ENCODE results near the gene RET. TPM values are rescaled to one million over a fixed set of nuclear protein-coding genes. Genes with fewer than 3 reads are reported as not detected.

RET gene
- total and polyA plus RNA-seq, 2 of the 13 experiments (the other 11 are each of a cell fraction or from before 2014, with no cell fraction given), result 0.02 TPM; not detected in 1

DNA sequence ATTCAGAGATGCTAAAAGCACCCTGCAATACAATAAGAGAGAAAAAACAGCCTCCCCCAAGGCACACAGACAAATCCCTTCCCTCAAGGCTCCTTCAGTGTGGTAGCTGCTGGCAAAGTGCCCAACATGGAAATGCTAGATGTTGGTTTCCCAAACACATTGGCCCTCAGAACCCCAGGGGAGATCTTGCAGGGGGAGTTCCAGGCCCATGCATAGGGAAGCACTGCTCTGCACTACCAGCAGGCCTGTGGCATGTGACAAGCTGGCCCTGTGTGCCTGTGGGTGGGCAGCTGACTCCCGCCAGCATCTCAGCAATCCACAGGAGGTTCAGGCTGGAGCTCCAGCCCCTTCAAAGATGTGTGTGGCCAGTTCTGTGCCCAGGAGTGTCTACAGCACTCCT lies 44.6 kb downstream of the RET start:
- ChIA-PET POLR2A (no interaction called here), CTCF (ENCODE audit: low intra/inter-chr PET ratio, low total read pairs) (no interaction called here)
- no peak overlapping the region for H3K27ac ChIP-seq (ENCODE audit: extremely low read length, insufficient read depth, low read length)
- WGBS (ENCODE audit: low lambda C conversion rate), result no CpG with 5 or more reads among the region's 1 CpG
- no TSS peak for BruUV-seq (replicated peaks)
- no peaks in the 10 kb centered on the region for H3K36me3 ChIP-seq (replicated peaks in 1 of 2; ENCODE audit: control insufficient read depth in 1 of 2, insufficient read depth in 2 of 2, low read length in 2 of 2)
- ATAC-seq (no peak), DNase-seq (ENCODE audit: low spot score) (no peak), FAIRE-seq (no peak)
- intact Hi-C loops (cut with micrococcal nuclease; ENCODE audit: unreplicated experiment), result no loop called here
- H2AFZ ChIP-seq (ENCODE audit: low read length), result no peak overlapping the region
- no peak overlapping the region for H3K4me3 ChIP-seq (replicated peaks in 1 of 3; ENCODE audit: insufficient read depth in 1 of 3, low read depth in 2 of 3, low read length in 3 of 3)
- no peak overlapping the region for H3K4me2 ChIP-seq (ENCODE audit: low read depth, low read length)
- H3K27me3 ChIP-seq (ENCODE audit: control insufficient read depth in 1 of 2, insufficient read depth in 2 of 2, low read length in 2 of 2), result peaks cover 6 to 75% of the 10 kb centered on the region in 2 experiments; a peak in 4 of 5 replicates
- no peak overlapping the region for H3K9ac ChIP-seq (ENCODE audit: insufficient read depth, low read depth, low read length)
- no peaks in the 10 kb centered on the region for H3K79me2 ChIP-seq (ENCODE audit: insufficient read depth, low read length)
- H4K20me1 ChIP-seq (ENCODE audit: insufficient read depth, low read length), result no peaks in the 10 kb centered on the region
- no peaks in the 10 kb centered on the region for H3K4me1 ChIP-seq (ENCODE audit: insufficient read depth, low read length)
- in situ Hi-C loops (cut with HindIII; ENCODE audit: extremely low pct_ligation_motif_present, low pct_unique_long_range_greater_than_20kb), result no loop called here
- H3K9me3 ChIP-seq (ENCODE audit: low read length), result no peaks in the 10 kb centered on the region
- TF ChIP-seq ZNF484 (CRISPR knock-in tag; IDR thresholded peaks at IDR 0.05; ENCODE audit: borderline replicate concordance, low read depth) (no peak), SRSF9 (IDR thresholded peaks at IDR 0.05; ENCODE audit: borderline replicate concordance, insufficient read depth, low read depth, low read length, poor library complexity, severe bottlenecking) (no peak), ZSCAN22 (CRISPR knock-in tag; IDR thresholded peaks at IDR 0.05) (no peak), ARNT (IDR thresholded peaks at IDR 0.05) (no peak), ZNF350 (CRISPR knock-in tag; IDR thresholded peaks at IDR 0.05; ENCODE audit: borderline replicate concordance, low read depth) (no peak), KAT2B (IDR thresholded peaks at IDR 0.05; ENCODE audit: borderline replicate concordance, low read depth, low read length) (no peak), ZNF790 (CRISPR knock-in tag; IDR thresholded peaks at IDR 0.05; ENCODE audit: borderline replicate concordance) (no peak), KDM5A (IDR thresholded peaks at IDR 0.05; ENCODE audit: borderline replicate concordance, low read length) (no peak), NBN (conservative IDR thresholded peaks at IDR 0.05) (no peak)
- TF ChIP-seq, protein P1, sequence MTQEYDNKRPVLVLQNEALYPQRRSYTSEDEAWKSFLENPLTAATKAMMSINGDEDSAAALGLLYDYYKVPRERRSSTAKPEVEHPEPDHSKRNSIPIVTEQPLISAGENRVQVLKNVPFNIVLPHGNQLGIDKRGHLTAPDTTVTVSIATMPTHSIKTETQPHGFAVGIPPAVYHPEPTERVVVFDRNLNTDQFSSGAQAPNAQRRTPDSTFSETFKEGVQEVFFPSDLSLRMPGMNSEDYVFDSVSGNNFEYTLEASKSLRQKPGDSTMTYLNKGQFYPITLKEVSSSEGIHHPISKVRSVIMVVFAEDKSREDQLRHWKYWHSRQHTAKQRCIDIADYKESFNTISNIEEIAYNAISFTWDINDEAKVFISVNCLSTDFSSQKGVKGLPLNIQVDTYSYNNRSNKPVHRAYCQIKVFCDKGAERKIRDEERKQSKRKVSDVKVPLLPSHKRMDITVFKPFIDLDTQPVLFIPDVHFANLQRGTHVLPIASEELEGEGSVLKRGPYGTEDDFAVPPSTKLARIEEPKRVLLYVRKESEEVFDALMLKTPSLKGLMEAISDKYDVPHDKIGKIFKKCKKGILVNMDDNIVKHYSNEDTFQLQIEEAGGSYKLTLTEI (CRISPR knock-in tag; conservative IDR thresholded peaks at IDR 0.05), result no peak
- TF ChIP-seq, protein P2, sequence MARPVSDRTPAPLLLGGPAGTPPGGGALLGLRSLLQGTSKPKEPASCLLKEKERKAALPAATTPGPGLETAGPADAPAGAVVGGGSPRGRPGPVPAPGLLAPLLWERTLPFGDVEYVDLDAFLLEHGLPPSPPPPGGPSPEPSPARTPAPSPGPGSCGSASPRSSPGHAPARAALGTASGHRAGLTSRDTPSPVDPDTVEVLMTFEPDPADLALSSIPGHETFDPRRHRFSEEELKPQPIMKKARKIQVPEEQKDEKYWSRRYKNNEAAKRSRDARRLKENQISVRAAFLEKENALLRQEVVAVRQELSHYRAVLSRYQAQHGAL (CRISPR knock-in tag; IDR thresholded peaks at IDR 0.05; ENCODE audit: not compliant biosample characterization), result no peak
- TF ChIP-seq, protein P3, sequence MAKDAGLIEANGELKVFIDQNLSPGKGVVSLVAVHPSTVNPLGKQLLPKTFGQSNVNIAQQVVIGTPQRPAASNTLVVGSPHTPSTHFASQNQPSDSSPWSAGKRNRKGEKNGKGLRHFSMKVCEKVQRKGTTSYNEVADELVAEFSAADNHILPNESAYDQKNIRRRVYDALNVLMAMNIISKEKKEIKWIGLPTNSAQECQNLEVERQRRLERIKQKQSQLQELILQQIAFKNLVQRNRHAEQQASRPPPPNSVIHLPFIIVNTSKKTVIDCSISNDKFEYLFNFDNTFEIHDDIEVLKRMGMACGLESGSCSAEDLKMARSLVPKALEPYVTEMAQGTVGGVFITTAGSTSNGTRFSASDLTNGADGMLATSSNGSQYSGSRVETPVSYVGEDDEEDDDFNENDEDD (CRISPR knock-in tag; IDR thresholded peaks at IDR 0.05; ENCODE audit: borderline replicate concordance), result no peak
- TF ChIP-seq, protein P4, sequence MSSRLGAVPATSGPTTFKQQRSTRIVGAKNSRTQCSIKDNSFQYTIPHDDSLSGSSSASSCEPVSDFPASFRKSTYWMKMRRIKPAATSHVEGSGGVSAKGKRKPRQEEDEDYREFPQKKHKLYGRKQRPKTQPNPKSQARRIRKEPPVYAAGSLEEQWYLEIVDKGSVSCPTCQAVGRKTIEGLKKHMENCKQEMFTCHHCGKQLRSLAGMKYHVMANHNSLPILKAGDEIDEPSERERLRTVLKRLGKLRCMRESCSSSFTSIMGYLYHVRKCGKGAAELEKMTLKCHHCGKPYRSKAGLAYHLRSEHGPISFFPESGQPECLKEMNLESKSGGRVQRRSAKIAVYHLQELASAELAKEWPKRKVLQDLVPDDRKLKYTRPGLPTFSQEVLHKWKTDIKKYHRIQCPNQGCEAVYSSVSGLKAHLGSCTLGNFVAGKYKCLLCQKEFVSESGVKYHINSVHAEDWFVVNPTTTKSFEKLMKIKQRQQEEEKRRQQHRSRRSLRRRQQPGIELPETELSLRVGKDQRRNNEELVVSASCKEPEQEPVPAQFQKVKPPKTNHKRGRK (CRISPR knock-in tag; IDR thresholded peaks at IDR 0.05), result no peak
- TF ChIP-seq, protein P5, sequence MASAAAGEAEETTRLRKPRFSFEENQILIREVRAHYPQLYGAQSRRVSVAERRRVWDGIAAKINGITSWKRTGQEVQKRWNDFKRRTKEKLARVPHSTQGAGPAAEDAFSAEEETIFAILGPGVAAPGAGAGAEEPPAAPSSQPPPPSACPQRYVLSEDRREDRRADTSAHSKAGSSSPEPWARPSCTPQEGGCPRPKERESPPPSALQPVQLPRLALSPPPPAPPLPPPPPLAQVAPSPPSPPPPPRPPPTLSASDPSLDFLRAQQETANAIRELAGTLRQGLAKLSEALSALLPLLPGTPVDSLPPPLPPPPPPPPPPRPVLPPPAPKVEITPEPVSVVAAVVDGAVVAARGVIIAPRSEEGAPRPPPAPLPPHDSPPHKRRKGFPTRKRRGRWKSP (CRISPR knock-in tag; IDR thresholded peaks at IDR 0.05), result no peak
- TF ChIP-seq, protein P6, sequence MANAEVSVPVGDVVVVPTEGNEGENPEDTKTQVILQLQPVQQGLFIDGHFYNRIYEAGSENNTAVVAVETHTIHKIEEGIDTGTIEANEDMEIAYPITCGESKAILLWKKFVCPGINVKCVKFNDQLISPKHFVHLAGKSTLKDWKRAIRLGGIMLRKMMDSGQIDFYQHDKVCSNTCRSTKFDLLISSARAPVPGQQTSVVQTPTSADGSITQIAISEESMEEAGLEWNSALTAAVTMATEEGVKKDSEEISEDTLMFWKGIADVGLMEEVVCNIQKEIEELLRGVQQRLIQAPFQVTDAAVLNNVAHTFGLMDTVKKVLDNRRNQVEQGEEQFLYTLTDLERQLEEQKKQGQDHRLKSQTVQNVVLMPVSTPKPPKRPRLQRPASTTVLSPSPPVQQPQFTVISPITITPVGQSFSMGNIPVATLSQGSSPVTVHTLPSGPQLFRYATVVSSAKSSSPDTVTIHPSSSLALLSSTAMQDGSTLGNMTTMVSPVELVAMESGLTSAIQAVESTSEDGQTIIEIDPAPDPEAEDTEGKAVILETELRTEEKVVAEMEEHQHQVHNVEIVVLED (CRISPR knock-in tag; IDR thresholded peaks at IDR 0.05; ENCODE audit: borderline replicate concordance), result no peak

All from HepG2 (cell line).